ENCODE results near the gene MT1E.

The MT1E gene

GRCh38 chr16:56649820-56650219, 24.2 kb downstream of the MT1E start:
- no peak overlapping the region for H3K4me3 ChIP-seq (ENCODE audit: low read depth, low read length)
- TF ChIP-seq CTCF (IDR thresholded peaks at IDR 0.05; ENCODE audit: low read depth, low read length, missing control alignments) = no peak
- in situ Hi-C loops (cut with HindIII; ENCODE audit: low sequenced_read_pairs) = no loop called here
- no peak for DNase-seq (ENCODE audit: low read depth)

- in situ Hi-C loops (cut with HindIII; ENCODE audit: low sequenced_read_pairs) = no loop called here
- no peak for TF ChIP-seq CTCF (IDR thresholded peaks at IDR 0.05; ENCODE audit: low read depth, low read length, missing control alignments)
- no peak for DNase-seq (ENCODE audit: low read depth)
- H3K4me3 ChIP-seq (ENCODE audit: low read depth, low read length) = no peak within 1 kb of the TSS
These were observed 26.0 kb downstream of the MT1E start, which contains the start of gene MT1B for GRCh38 chr16:56651586-56651985. TSS of gene MT1B (plus strand) at chr16:56651886. CDS start at chr16:56651954, 68 bp downstream.

GRCh38 chr16:56652600-56652999, 27.0 kb downstream of the MT1E start:
- in situ Hi-C loops (cut with HindIII; ENCODE audit: low sequenced_read_pairs) = no loop called here
- no peak for DNase-seq (ENCODE audit: low read depth)
- H3K4me3 ChIP-seq (ENCODE audit: low read depth, low read length) = no peak overlapping the region
- TF ChIP-seq CTCF (IDR thresholded peaks at IDR 0.05; ENCODE audit: low read depth, low read length, missing control alignments) = no peak

- in situ Hi-C loops (cut with HindIII; ENCODE audit: low sequenced_read_pairs) = no loop called here
- no peak for TF ChIP-seq CTCF (IDR thresholded peaks at IDR 0.05; ENCODE audit: low read depth, low read length, missing control alignments)
- no peak for DNase-seq (ENCODE audit: low read depth)
- H3K4me3 ChIP-seq (ENCODE audit: low read depth, low read length) = no peak overlapping the region
These were observed 27.6 kb downstream of the MT1E start for GRCh38 chr16:56653218-56653617.

GRCh38 chr16:56657555-56658326, 32.2 kb downstream of the MT1E start, which contains the start of gene MT1F:
TSS of gene MT1F (plus strand) at chr16:56657959. CDS start at chr16:56658059, 100 bp downstream.
- in situ Hi-C loops (cut with HindIII; ENCODE audit: low sequenced_read_pairs) = no loop called here

GRCh38 chr16:56658327-56658875, 32.8 kb downstream of the MT1E start:
- no peak for DNase-seq (ENCODE audit: low read depth)
- TF ChIP-seq CTCF (IDR thresholded peaks at IDR 0.05; ENCODE audit: low read depth, low read length, missing control alignments) = no peak
- in situ Hi-C loops (cut with HindIII; ENCODE audit: low sequenced_read_pairs) = no loop called here
- peak overlapping the region; percentile 48 for H3K4me3 ChIP-seq (ENCODE audit: low read depth, low read length)

More at GRCh38 chr16:56657555-56658326, 32.2 kb downstream of the MT1E start, which contains the start of gene MT1F:
- no peak for TF ChIP-seq CTCF (IDR thresholded peaks at IDR 0.05; ENCODE audit: low read depth, low read length, missing control alignments)
- H3K4me3 ChIP-seq (ENCODE audit: low read depth, low read length) = peak within 1 kb of the TSS; percentile 48
- DNase-seq (ENCODE audit: low read depth) = no peak

Data from astrocyte of the cerebellum (primary cell).